HTERT RPE-1 (cell line): Measurements from ENCODE around the gene CALML4.
"Not testable (repeated sequence)": the region's sequence is repeated elsewhere in the genome, so short reads cannot be mapped to it uniquely, and the experiment has no call there.

ENCODE experiments used
- in situ Hi-C: fragments of 300-500 bp; cut with MboI; formaldehyde crosslinking; loops from 4 replicates; pipeline ENCODE4 v1.14.3; 2020; ENCODE audit warnings: low sequenced_read_pairs

Gene CALML4

DNA sequence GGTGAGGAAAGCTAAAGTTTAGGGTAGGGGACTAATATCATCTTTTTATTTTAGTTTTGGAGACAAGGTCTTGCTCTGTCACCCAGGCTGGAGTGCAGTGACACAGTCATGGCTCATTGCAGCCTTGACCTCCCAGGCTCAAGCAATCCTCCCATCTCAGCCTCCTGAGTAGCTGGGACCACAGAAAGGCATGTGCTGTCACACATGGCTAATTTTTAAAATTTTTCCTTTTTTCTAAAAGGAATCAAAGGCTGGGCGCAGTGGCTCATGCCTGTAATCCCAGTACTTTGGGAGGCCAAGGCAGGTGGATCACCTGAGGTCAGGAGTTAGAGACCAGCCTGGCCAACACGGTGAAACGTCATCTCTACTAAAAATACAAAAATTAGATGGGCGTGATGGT, 20.3 kb upstream of the CALML4 start:
- in situ Hi-C loops: not testable (repeated sequence)

DNA sequence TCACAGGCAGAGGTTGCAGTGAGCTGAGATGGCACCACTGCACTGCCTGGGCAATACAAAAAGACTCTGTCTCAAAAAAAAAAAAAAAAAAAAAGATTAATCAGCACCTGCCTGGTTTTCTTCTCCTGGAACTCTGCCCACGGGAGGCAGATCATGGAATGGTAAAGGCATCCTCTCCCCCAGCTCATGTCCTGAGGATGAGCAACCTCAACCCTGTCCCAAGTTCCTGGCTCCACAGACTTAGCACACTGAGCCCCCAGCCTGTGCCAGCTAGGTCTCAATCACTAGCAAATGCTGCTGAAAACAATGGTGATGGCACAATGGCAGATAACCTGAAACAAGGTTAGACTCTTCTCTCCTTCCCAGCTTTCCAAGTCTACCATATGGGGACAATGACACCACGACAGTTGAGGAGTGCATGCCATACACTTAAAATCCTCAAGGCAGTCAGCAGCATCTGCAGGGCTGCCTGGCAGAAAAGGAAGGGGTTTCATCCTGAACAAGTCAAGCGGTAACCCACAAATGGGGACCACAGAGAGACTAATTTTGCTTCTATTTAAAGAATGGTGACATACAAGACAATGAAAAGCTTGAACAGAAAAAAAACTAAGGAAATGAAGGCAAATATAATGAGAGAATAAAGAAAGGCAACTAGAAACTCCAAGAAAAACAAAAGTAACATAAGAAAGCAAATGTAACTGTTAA, 19.6 kb upstream of the CALML4 start:
- in situ Hi-C loops: no loop called here

DNA sequence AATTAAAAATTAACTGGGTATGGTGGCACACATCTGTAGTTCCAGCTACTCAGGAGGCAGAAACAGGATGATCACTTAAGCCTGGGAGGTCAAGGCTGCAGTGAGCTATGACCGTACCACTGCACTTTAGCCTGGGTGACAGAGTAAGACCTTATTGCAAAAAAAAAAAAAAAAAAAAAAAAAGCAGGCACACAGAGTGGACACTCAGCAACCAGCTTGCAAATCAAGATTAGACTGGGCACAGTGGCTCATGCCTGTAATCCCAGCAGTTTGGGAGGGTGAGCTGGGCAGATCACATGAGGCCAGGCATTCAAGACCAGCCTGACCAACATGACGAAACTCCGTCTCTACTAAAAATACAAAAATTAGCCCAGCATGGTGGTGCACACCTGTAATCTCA, 19.0 kb upstream of the CALML4 start:
- in situ Hi-C loops: no loop called here

DNA sequence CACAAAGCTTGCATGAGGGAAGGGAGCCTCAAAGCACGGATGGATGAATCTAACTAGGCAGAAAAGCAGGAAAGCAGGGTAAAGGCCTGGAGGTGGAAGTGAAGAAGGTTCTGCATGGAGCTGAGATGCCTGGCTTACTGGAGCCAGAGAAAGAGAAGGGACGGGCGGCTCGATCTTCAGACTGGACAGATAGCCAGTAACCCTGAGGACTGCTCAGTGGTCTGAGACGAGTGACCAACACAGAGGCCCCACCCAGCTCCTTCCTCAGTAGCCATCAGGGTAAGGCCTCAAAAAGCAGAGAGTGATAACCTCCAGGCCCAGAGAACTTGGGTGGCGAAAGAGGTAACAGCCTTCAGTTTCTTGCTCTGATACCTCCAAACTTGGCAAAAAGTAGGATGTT, 18.0 kb upstream of the CALML4 start:
- in situ Hi-C loops: no loop called here

DNA sequence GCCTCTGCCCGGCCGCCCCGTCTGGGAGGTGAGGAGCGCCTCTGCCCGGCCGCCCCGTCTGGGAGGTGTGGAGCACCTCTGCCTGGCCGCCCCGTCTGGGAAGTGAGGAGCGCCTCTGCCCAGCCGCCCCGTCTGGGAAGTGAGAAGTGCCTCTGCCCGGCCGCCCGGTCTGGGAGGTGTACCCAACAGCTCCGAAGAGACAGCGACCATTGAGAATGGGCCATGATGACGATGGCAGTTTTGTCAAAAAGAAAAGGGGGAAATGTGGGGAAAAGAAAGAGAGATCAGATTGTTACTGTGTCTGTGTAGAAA, 17.3 kb upstream of the CALML4 start:
- in situ Hi-C loops: not testable (repeated sequence)

DNA sequence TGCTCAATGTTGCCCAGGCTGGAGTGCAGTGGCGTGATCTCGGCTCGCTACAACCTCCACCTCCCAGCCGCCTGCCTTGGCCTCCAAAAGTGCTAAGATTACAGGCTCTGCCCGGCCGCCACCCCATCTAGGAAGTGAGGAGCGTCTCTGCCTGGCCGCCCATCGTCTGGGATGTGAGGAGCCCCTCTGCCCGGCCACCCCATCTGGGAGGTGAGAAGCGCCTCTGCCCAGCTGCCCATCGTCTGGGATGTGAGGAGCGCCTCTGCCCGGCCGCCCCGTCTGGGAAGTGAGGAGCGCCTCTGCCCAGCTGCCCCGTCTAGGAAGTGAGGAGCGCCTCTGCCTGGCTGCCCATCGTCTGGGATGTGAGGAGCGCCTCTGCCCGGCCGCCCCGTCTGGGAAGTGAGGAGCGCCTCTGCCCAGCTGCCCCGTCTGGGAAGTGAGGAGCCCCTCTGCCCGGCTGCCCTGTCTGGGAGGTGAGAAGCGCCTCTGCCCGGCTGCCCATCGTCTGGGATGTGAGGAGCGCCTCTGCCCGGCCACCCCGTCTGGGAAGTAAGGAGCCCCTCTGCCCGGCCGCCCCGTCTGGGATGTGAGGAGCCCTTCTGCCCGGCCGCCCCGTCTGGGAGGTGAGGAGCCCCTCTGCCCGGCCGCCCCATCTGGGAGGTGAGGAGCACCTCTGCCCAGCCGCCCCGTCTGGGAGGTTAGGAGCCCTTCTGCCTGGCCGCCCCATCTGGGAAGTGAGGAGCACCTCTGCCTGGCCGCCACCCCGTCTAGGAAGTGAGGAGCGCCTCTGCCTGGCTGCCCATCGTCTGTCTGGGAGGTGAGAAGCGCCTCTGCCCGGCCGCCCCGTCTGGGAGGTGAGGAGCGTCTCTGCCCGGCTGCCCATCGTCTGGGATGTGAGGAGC, 16.6 kb upstream of the CALML4 start:
- in situ Hi-C loops: not testable (repeated sequence)

DNA sequence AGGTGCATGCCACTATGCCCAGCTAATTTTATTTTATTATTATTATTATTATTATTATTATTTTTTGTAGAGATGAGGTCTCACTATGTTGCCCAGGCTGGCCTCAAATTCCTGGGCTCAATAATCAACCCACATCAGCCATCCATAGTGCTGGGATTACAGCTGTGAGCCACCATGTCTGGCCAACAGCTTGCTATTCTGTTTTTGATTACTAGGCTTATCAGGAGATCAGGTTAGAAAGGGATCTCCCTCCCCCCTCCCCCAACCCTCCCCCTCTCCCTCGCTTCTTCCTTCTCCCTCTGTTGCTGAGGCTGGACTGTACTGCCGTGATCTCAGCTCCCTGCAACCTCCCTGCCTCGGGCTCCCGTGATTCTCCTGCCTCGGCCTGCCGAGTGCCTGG, 15.8 kb upstream of the CALML4 start:
- in situ Hi-C loops: no loop called here

DNA sequence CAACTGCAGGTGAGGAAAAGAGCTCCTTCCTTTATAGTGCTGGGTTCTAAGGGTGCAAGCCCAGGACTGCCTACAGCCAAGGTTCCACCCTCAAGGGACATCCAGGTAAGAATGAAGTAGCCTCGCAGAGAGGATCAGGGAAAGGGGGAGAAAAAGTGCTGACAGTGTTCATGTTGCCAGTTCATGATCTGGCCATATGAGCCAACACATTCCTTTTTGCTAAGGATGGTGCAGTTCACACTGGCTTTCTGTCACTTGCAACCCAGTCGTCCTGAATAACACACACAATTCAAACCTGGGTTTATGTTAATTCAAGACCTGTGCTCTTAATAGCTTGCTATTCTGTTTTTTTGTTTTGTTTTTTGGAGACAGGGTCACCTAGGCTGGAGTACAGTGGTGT, 15.4 kb upstream of the CALML4 start:
- in situ Hi-C loops: no loop called here

DNA sequence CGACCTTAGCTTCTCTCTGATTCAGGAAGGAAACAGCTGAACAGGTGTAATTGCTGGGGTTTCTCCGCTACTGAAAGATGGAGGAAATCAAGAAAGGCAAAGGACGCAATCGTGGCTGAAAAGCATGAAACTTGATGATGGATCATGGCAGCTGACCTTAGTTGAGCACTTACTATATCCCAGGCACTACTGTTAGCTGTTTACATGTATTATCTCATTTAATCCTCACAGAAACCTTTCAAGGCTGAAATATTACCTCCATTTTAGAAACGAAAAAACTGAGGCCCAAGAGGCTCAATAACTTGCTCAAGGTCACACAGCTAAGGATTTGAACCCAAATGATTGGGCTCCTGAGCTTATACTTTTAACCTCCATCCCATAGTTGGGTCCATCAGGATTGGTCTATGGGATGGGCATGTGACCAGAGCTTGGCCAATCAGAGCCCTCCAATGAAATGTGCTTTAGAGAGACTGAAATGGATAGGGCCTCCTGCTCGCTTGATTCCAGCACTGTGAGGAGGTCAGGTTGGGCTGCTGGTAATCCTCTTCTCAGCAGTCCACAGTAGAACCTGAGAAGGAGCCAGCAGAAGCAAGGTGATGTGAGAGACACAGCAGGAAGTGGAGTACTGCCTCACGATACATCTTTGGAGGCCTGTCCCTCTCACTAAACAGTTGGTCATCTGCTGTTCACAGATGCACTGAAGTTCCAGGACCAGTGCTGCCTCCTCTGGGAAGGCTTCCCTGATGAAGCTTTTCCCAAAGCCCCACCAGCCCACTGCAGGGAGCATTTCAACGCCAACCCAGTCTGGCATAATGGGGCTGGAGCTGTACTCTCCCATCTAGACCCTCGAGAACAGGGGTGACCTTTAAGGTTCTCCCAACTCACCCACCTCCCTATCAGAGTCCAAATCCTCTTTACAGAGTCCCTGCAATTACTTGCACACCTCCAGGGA, 14.0 kb upstream of the CALML4 start:
- in situ Hi-C loops: no loop called here

DNA sequence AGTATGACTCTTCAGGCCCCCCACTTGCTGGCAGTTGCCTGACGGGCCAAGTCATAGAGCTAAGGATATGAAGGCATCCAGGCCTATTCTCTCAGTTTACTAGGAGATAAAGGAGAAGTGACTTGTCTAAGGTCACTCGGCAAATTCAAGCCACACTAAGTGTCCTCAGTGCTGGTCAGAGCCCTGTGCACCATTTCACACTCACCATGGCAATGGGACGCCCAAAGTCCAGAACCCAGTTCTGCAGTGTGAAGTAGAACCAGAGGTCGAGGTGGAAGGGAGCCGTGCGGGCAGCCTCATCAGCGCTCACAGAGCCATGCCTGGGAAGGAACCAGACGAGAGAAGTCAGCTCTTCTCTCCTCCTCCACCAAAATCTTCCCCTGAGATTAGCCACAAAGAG, 13.2 kb upstream of the CALML4 start:
- in situ Hi-C loops: no loop called here

DNA sequence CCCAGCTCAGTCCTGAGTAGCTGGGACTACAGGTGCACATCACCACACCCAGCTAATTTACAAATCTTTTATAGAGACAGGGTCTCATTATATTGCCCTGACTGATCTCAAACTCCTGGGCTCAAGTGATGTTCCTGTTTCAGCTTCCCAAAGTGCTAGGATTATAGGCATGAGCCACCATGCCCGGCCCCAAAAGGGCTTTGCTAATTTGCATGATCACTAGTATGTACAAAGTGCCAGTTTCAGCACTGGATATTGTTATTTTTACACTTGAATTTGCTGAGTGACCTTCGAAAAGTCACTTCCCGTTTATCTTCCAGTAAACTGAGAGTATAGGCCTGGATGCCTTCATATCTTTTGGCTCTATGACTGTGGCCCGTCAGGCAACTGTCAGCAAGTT, 12.2 kb upstream of the CALML4 start:
- in situ Hi-C loops: no loop called here

DNA sequence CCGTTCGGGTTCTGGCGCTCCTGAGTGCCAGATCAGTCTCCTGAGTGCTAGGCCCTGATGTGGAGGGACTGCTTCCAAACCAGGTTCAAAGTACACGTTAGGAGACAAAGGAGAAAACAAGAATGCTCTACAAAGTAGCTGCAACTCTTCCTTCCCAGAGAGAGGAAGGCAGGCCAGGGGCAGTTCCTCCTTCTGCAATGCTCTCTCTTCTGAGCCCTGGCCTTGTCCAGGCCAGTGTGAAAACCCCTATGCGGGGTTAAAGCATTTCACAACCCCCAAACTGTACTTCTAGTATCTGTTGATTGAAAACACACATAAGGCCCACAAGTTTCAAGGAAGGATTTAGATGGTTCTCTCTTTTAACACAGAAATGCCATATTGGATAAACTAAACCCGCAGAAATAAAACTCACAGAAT, 9.7 kb upstream of the CALML4 start:
- in situ Hi-C loops: no loop called here

DNA sequence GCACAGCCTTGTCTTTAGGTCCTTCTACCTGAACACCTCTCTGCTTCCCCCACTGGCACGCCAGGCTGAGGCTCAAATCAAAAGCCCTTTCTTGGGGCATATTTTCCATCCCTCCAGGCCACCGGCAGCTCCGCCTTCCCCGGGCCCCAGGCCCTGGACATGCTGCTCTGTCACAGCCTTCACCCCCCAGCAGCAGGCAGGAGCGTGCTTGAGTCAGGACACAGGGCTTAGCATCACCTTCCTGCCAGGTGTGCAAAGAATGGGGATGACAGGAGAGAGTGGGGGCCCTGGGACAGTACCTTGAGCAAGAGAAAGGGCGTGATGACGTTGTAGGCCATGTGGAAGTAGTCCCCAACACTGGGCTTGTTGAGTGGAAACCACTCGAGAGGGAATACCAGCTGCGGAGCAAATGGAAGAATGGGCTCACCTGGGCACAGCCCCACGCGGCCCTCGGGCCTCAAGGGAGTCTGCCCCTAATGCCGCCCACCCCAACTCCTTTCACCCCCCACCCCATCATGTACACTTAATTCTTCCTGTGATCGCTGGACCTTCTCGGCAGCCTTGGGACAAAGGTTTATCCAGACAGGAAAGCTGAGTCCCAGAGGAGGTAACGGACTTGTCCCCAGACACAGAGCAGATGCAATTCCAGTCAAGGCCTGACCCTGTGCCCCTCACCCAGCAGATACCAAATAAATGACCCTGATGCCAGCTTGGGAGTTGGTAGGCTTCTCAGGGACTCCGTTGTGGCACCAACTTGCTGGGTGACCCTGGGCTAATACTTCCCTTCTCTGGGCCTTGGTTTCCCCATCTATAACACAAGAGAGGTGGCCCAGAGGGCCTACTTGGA, 9.1 kb upstream of the CALML4 start:
- in situ Hi-C loops: no loop called here

DNA sequence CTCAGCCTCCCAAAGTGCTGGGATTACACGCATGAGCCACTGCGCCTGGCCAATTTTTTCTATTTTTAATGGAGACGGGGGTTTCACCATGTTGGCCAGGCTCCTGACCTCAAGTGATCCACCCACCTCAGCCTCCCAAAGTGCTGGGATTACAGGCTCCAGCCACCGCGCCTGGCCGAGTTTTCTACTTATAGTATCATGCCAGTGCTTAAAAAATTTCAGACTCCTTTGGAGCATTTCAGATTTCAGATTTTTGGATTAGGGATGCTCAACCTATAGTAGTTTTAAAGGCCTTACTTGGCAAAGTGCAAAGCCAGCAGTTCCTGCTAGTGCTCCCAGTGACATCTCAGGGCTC, 8.3 kb upstream of the CALML4 start:
- in situ Hi-C loops: not testable (repeated sequence)

DNA sequence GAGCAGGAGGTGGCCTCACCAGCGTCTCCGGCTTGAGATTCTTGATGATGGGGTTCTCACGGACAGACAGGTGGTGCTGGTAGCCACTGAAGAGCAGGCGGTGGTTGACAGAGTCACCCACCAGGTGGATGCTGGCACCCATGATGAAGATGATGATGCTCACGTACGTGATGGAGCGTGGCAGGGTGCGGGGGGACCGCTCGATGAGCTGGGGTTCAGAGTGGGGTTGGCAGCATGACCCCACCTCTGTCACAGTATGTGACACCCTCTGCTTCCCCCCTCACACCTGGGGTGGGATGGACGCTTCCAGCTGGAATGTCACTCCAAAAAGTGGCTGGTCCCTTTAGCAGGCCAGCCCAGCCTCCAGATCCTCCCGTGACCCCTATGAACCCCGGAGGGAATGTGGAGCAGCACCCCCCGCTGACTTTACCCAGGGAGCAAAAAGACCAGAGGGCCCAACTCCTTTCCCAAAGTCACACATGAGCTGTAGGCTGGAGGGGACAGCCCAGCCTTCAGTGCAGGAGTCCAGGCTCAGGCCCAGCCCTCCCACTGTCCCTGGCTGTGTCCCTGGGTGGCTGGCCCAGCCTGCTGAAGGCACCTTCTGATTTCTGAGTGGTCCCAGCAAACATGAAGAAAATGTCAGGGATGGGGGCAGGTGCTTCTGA, 6.7 kb upstream of the CALML4 start:
- in situ Hi-C loops: no loop called here

DNA sequence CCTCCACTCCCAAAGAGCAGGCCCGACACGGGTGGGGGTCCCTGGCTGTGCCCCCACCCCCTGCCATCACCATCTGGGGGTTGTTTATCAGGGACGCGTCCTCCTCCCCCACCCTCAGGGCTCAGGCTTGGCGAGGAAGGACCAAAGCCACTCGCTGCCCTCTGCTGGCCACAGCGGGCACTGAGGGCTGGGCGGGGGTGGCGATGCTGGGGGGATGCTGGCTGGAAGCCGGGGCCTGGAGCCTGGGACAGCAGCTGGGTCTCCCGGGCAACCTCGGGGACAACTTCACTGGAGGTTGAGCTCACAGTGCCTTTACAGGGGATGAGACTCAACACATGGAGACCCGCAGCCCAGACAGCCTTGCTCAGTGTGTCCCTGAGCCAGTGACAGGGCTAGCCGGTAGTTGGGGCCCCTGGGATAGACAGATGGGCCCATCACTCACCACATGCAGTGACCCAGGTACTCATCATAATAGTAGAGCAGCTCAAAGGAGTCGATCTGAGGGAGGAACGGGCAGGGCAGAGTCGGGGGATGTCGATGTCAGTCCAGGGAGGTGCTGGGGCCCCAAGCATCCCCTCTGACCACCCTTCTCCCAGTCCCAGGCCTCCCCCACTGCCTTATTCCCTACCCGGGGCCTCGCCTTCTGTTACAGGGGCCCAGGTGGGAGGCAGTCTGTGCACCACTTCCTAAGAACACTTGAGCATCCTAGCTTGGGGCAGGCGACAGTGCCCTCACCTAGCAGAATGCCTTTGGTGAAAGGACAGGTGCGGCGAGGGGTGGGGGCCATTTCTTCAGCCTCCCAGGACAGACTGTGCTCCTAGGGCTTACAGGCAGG, 5.9 kb upstream of the CALML4 start:
- in situ Hi-C loops: no loop called here

DNA sequence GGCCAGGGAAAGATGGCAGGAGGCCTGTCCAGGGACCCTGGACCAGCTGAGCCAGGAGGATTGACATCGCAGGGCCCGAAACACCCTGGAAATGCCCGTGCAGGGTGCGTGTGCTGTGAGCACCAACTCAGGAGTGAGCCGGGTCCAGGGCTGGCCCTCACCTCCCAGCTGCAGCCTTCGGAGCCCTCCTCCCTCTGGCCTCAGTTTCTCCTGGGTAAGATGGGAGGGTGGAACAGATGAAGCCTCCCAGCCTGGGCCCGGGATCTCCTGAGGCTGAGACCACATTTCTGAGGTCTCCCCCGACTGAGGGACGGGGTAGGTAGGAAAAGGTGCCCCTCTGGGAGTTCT, 5.3 kb upstream of the CALML4 start:
- in situ Hi-C loops: no loop called here

DNA sequence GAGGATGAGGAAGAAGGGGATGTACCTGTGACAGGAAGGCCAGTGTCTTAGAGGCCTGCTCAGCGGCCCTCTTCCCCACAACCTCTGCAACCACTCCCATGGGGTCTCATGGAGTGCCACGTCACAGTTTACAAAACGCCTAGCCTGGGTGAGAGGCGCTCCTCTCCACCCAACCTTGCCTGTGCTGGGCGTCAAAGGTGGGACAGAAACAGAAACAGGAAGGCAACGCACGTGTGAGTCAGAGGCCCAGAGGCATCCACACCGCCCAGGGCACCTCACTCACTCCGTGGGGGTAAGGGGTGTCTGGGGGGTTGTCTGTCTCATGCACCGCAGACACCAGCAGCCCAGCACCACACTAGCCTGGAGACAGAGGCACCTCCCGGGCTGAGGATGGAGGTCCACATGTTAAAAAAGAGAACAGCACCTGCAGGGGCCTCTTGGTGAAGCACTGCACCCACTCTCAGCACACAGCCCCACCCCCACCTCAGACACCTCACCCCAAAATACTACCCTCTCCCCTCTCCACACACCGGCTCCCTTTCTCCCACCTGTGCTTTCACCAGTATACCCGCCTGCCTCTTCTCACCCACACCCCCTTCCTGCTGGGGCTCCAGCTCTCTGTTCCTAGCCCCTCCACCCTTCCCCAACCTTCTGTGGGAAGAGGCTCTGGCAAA, 4.7 kb upstream of the CALML4 start:
- in situ Hi-C loops: no loop called here

DNA sequence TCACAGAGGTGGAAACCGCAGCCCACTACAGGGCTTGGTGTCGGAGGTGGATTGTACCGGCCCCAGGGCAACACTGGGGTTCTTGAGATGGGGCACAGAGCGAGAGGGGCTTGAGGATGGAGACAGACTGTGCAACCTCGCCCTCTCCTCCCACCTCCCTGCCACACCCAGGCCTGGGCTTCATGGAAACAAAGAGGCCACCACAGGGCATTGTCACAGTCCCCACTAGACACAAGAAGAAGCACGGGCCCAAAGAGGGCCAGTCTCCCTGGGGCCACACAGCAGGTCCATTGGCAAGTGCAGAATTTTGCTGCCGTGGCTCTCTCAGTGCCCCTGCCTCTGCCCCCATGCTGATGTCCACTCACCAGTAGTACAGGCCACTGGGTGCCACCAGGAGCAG, 4.1 kb upstream of the CALML4 start:
- in situ Hi-C loops: no loop called here
